ENCODE measurements around the gene EPS8L3. TPM values are rescaled to one million over a fixed set of nuclear protein-coding genes. Genes with fewer than 3 reads are reported as not detected.

EPS8L3 gene
- total and polyA plus RNA-seq, 2 of the 4 experiments (the other 2 are of a cell fraction) = not detected

DNA sequence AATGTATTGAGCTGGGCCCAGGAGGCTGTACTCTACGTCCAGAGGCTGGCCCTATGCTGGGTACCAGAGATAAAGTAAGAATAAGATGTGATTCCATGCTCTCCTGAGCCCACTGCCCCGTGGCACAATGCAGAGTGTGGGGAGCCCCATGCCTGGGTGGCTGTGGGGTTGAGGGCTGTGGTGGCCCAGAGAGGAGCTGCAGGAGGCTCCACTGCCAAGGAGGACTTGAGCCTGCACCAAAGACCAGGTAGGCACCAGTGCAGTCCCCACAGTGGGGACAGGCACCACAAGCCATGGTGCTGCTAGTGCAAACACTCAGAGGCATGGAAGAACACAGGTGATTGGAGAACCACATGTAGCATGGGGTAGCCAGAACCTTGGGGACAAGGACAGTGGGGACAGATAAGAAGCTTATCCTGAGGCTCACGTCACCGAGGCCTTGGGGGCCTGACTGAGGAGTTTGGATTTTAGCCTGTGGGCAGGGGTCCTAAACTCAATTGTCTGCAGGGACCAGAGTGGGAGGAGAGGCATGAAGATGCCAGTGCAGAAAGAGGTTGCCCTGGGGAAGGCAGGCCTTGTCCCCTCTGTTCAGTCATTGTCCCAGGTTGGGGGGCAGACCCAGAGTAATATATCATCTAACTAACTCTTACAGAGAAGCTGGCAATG is 21.9 kb upstream of the EPS8L3 start:
- peak overlapping the region; percentile 52 for H3K4ac ChIP-seq (ENCODE audit: low read depth, low read length)
- peak overlapping the region; percentile 7; the same call in 1 of the 3 replicates for H2BK15ac ChIP-seq (ENCODE audit: low read depth, low read length)
- TF ChIP-seq CEBPB (IDR thresholded peaks at IDR 0.05; ENCODE audit: low read depth, low read length) (no peak), MAFK (IDR thresholded peaks at IDR 0.05; ENCODE audit: low read depth, low read length) (no peak), NFE2L2 (IDR thresholded peaks at IDR 0.05; ENCODE audit: low read depth, low read length) (no peak), RAD21 (IDR thresholded peaks at IDR 0.05; ENCODE audit: low read length) (no peak), MXI1 (IDR thresholded peaks at IDR 0.05; ENCODE audit: borderline replicate concordance, low read depth, low read length) (no peak), POLR2A (IDR thresholded peaks at IDR 0.05; ENCODE audit: low read depth, low read length) (no peak), BHLHE40 (IDR thresholded peaks at IDR 0.05; ENCODE audit: low read depth, low read length) (no peak), RFX5 (IDR thresholded peaks at IDR 0.05; ENCODE audit: low read depth, low read length) (no peak), SMC3 (IDR thresholded peaks at IDR 0.05; ENCODE audit: low read depth, low read length) (no peak), RCOR1 (IDR thresholded peaks at IDR 0.05; ENCODE audit: insufficient replicate concordance, low read length) (no peak), FOS (IDR thresholded peaks at IDR 0.05; ENCODE audit: low read depth, low read length) (no peak), MAZ (IDR thresholded peaks at IDR 0.05; ENCODE audit: borderline replicate concordance, low read depth, low read length) (no peak)
- TF ChIP-seq, protein P1, sequence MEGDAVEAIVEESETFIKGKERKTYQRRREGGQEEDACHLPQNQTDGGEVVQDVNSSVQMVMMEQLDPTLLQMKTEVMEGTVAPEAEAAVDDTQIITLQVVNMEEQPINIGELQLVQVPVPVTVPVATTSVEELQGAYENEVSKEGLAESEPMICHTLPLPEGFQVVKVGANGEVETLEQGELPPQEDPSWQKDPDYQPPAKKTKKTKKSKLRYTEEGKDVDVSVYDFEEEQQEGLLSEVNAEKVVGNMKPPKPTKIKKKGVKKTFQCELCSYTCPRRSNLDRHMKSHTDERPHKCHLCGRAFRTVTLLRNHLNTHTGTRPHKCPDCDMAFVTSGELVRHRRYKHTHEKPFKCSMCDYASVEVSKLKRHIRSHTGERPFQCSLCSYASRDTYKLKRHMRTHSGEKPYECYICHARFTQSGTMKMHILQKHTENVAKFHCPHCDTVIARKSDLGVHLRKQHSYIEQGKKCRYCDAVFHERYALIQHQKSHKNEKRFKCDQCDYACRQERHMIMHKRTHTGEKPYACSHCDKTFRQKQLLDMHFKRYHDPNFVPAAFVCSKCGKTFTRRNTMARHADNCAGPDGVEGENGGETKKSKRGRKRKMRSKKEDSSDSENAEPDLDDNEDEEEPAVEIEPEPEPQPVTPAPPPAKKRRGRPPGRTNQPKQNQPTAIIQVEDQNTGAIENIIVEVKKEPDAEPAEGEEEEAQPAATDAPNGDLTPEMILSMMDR (conservative IDR thresholded peaks at IDR 0.05; ENCODE audit: low read depth, low read length) = no peak
- TF ChIP-seq, protein P2, sequence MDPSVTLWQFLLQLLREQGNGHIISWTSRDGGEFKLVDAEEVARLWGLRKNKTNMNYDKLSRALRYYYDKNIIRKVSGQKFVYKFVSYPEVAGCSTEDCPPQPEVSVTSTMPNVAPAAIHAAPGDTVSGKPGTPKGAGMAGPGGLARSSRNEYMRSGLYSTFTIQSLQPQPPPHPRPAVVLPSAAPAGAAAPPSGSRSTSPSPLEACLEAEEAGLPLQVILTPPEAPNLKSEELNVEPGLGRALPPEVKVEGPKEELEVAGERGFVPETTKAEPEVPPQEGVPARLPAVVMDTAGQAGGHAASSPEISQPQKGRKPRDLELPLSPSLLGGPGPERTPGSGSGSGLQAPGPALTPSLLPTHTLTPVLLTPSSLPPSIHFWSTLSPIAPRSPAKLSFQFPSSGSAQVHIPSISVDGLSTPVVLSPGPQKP (IDR thresholded peaks at IDR 0.05; ENCODE audit: borderline replicate concordance, low read depth, low read length) = no peak
- H3K23ac ChIP-seq (ENCODE audit: low read depth, low read length) = no peak overlapping the region
- no peaks in the 10 kb centered on the region for H3K36me3 ChIP-seq (ENCODE audit: control insufficient read depth, insufficient read depth, low read length)
- WGBS, 2 experiments (ENCODE audit: extremely low coverage in 2 of 2, insufficient read length in 1 of 2) = no CpG with 5 or more reads among the region's 4 CpGs
- H2AK5ac ChIP-seq (ENCODE audit: low read depth, low read length) = peak overlapping the region; percentile 91
- peaks cover 28% of the 10 kb centered on the region for H3K9me1 ChIP-seq (ENCODE audit: insufficient read depth, low read length)
- H3K27ac ChIP-seq (ENCODE audit: insufficient read depth, low read length) = no peak overlapping the region
- H2BK120ac ChIP-seq (ENCODE audit: low read depth, low read length) = no peak overlapping the region; the same call in 1 of the 2 replicates
- no peaks in the 10 kb centered on the region for H3K79me1 ChIP-seq (ENCODE audit: low read depth in 1 of 2, low read length in 2 of 2)
- H3K56ac ChIP-seq (ENCODE audit: extremely low read depth, insufficient read depth, low read length) = no peak overlapping the region
- no peak overlapping the region for H3K4me3 ChIP-seq (ENCODE audit: insufficient read depth, low read depth, low read length)
- ChIA-PET CTCF (interaction anchor here (0.7 to 2.2 kb wide), 2 partner anchors 100 to 199 kb away, joined by 3 to 10 read pairs; partner anchors contain the start of gene AHCYL1), POLR2A (ENCODE audit: unreplicated experiment) (no interaction called here)
- H2BK20ac ChIP-seq (ENCODE audit: low read depth, low read length) = 0 out of 2 replicates have a peak overlapping the region, but pooled peaks have one; percentile 9
- intact Hi-C loops (cut with micrococcal nuclease) = no loop called here
- H4K8ac ChIP-seq (ENCODE audit: low read depth in 2 of 2, low read length in 2 of 2) = no peak overlapping the region
- H3K9me3 ChIP-seq (ENCODE audit: control insufficient read depth, insufficient read depth, low read length) = no peaks in the 10 kb centered on the region
- H2AFZ ChIP-seq (replicated peaks; ENCODE audit: low read length, poor library complexity) = no peak overlapping the region
- BruUV-seq (replicated peaks) = no TSS peak
- no peak for ATAC-seq (ENCODE audit: low read depth)
- peak overlapping the region; percentile 33; the same call in 1 of the 2 replicates for H4K91ac ChIP-seq (ENCODE audit: insufficient read depth, low read depth, low read length)
- H3K27me3 ChIP-seq (ENCODE audit: control insufficient read depth, insufficient read depth, low read length) = no peaks in the 10 kb centered on the region
- no peak overlapping the region for H2BK5ac ChIP-seq (ENCODE audit: low read depth, low read length, poor library complexity, severe bottlenecking)
- H4K5ac ChIP-seq (ENCODE audit: low read depth, low read length) = no peak overlapping the region
- no peak overlapping the region; the same call in 1 of the 2 replicates for H3K18ac ChIP-seq (ENCODE audit: low read depth, low read length)
- H3K4me2 ChIP-seq (ENCODE audit: low read depth, low read length) = no peak overlapping the region
- dilution Hi-C loops (cut with HindIII; ENCODE audit: low sequenced_read_pairs, unreplicated experiment) = no loop called here
- peaks cover 29% of the 10 kb centered on the region for H3K4me1 ChIP-seq (ENCODE audit: control insufficient read depth, insufficient read depth, low read length)
- H2AK9ac ChIP-seq (replicated peaks; ENCODE audit: low read depth, low read length, poor library complexity) = no peak overlapping the region
- no peak for DNase-seq
- H4K20me1 ChIP-seq (ENCODE audit: insufficient read depth, low read length) = no peaks in the 10 kb centered on the region
- in situ Hi-C loops (cut with MboI; ENCODE audit: low sequenced_read_pairs) = loop anchor here (25.0 kb wide), 1 partner anchor 127 kb away; the partner anchor contains the start of gene CSF1
- H3K9ac ChIP-seq (ENCODE audit: low read depth, low read length) = no peak overlapping the region
- no peak overlapping the region for H3K14ac ChIP-seq (replicated peaks; ENCODE audit: low read depth, low read length)

All from IMR-90 (cell line).